ENCODE data around the gene SLC2A1.

Gene SLC2A1

DNA sequence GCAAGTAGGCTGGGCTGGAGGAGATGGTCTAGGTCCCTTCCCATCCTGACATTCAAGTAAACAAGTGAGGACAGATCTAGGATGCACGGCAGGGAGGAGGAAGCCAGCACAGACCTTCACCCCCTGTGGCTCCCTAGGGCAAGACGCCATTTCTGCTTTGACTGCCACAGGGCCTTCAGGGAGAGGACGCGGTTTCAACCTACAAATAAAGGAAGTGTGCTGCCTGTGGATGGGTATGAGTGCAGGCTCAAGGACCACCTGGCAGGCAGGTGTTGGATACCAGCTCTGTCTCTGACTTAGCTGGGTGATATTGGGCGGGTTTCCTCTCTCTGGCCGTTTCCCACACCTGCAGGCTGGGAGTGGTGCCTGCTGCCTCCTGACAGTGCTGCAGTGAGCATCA, 16.2 kb downstream of the SLC2A1 start:
- DNase-seq (ENCODE audit: low spot score): no peak

DNA sequence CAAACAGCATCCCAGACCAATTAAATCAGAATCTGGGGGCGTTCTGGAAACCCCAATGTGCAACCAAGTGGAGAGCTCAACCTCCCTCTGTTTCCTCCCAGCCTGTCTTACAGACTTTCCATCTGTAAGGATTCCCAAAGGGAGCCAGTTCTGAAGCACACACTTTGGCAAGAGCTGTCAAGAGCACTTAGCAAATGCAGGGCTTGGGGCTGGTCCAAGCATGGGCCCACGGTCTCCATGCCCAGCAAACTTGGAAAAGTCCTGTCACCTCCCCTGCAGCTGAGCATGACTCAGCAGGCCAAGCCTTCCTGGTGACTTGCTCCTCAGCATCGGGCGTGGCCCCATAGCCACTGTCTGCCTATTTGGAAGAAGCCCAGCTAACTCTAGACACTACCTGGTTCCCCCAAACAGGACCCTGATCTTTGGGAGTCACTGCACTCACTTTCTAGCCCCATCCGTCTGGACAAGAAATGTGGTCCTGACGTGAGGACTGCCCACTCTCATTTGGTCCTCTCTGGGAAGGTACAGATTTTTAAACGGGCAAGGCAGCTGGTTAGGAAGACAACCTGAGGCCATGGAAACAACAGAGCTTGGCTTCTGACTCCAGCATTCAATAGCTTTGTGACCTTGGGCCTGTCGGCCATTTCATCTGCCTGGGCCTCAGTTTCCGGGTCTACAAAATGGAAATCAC, 16.9 kb downstream of the SLC2A1 start:
- no peak for DNase-seq (ENCODE audit: low spot score)

DNA sequence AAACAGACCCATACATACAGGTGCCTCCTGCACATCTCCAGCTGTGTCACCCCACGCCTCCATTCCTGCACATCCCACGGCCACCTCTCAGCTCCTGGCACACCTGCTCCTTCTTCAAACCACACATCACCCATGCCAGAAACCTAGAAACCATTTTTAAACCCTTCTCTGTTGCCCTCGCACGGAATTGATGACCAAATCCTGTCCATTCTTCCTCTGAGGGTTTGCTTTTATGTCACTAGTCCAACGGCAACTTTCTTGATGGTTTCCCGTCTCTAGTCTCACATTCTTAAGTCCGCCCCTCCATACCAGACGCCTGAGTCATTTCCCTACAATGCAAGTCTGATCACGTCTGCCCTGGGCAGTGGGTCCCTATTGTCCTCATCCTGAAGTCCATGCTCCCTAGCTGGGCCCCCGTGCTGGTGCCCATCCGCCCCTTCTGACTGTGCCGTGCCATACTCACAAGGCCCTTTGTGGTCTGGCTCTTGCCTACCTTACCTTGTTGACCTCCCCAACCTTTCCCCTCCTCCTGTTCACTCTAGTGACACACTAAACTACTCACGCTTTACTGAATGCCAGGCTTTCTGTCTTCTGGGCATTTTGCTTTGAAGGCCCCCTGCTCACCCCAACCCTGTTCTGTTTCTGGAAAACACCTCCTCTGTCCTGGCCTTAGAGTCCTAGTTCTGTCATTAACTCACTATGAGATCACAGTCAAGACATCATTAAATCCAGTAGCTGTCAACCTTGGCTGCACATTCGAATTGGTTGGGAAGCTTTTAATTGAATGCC, 17.6 kb downstream of the SLC2A1 start:
- peak; percentile 55 for DNase-seq (ENCODE audit: low spot score)

DNA sequence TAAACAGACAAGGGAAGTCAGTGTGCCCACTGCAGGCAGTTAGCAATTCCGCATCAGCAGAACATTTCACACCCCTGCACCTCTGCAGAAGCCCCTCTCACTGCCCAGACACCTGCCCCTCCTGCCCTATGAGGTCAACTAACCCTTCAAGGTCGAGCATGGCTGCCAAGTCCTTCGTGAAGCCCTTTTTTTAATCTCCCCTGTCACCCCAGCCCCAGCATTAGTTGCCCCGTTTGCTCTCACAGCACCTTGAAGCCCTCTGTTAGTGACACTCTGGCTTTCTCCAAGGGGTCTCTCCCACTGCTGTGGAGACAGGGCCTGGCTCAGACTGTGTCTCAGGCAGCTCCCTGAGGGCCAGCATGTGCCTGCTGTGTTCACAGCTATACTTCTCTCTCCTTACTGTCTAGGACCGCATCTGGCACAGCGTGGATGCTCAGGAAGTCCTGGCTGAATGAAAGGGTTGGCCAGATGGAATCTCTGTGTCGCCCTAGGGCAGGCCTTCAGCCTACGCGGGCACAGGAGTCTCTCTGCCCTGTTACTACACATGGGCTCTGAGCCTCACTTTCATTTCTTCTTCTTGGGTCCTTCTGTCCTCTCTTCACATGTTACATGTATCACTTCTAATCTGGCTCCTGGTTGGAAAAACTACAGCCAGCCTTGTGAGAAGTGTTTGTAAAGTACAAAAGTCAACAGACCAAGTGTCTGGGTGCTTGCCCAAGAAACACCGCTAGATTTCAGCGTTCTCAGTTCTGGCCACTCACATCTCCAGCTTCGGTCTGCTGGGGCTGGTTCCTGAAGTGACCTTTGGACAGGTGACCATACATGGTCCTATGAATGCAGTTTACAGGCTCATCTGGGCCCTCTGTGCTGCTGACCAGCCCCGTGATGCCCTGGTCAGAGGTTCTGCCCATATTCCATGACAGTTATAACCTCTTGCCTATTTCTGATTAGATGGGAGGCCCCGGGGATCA, 19.7 kb downstream of the SLC2A1 start:
- DNase-seq (ENCODE audit: low spot score): no peak

DNA sequence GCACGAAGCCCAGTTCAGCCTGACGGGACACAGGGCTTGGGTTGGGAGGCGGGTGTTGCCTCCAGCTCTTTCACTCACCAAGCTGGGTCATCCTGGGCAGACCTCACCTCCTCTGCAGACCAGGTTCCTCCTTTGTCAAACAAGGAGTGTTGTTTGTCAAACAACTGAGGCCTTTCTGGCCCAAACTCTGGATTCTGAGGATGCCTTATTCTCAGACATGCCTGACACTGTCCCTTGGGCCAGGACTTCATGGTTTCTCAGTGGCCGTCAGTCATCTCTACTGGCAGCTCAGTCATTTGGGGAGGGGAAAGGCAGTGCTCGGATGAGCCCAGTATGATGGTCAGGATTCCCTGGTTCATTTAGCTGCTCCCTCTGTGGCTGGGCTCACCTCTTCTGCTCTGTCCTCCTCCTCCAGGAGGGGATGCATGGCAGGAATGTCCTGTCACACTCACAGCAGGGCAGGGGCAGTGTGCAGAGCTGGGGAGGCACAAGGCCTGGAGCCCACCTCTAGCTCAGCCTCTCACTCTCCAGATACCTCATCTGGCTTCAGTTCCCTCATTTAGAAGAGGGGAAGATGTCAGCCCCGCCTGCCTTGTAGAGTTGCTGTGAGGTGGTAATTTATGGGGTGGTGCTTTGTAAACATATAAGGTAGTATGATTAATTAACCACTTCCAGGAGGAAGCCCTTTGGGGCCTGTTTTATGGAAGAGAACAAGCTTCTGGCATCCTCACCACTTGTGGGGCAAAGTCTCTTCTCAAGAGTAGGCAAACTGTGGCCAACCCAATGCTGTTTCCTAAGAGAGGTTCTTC, 20.6 kb downstream of the SLC2A1 start:
- DNase-seq (ENCODE audit: low spot score): no peak

DNA sequence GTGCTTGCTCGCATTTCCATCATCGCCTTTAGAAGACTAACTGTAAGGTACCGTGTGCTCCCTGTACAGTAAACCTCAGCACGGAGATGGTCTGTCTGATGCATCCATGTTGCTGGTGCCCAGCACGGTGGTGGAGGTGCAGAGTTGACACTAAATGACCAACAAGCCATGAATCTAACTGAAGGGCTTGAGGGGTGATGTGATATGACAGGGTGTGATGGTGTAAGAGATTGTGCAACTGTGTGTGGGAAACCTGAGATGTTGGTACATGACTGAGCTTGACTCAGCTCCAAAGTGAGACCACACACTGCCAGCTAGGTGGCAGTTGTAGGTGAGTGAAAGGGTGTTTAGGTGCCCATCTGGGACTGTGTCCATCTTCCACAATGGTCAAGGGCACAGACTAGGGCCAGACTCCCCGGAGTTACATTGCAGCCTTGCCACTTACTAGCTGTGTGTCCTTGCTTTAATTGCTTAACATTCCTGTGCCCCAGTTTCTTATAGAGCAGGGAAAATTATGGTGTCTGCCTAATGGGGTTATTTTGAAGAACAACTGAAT, 21.4 kb downstream of the SLC2A1 start:
- DNase-seq (ENCODE audit: low spot score): no peak

DNA sequence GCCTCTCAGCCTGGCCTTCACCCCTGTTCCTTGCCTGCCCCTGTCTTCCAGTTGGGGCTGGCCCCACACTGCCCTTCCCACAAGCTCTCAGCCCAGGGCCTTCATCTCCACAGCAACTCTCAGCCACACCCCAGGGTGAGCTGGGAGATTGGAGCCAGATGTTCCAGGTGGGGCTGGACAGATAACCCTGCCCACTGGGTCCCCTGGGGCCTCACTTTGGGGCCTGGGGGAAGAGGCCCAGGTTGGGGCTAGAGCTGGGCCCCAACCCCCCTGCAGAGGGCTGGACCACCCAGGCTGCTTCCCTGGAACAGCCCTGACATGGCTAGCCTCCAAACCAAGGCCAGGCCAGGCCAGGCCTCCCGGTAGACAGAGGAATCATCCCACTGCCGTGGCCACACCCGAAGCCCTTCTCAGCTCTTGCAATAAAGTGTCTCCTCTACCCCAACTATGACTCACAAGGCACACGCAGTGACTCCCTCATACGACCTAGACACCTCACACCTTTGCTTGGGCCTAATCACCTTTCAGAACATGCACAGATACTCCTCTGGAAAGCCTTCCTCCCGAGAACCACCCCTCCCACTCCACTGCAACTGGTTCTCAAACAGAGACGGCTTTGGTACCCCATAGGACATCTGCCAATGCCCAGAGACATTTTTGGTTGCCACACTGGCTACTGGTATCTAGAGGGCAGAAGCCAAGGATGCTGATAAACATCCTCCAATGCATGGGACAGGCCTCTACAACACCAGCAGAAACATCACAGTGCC, 22.2 kb downstream of the SLC2A1 start:
- no peak for DNase-seq (ENCODE audit: low spot score)

DNA sequence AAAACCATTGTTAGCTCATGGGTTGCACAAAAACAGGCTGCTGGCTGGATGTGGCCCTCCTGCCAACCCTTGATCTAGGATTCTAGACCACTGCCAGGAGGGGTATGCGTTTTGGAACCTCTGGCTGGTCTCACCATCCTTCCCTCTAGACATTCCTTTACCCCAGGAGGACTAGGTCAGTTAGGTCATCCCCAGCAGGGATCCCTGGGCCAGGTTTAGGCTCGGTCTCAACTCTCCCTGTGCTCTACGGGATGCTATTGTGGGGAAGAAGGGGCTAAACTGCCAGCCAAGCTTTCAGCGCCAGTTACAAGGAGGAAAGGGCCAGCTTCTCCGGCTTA, 22.7 kb downstream of the SLC2A1 start:
- no peak for DNase-seq (ENCODE audit: low spot score)

DNA sequence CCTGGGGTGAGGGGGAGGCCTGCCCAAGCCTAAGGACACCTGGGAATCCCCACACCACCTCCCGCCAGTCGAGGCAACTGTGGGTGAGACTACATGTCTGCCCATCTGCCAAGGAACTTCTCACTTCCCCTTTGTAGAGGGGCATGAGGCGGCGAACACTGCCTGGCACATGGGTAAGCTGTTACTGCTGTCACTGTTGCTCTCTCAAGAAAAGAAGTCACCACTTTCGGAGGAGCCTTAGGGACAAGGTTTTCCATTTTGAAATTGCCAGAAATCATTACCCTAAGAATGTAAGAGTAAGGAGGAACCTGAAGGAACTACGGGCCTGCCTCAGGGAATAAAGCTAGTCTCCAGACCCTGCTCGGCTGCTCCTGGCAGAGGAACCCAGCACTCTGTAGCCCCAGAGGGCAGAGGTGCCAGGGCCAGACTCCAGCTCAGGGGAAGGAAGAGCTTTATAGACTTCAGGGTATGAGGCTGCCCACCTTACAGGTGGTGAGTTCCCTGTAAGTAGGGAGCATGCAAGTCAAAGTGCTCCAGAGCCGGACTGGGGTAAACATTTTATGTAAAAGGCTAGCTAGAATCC, 23.3 kb downstream of the SLC2A1 start:
- no peak for DNase-seq (ENCODE audit: low spot score)

DNA sequence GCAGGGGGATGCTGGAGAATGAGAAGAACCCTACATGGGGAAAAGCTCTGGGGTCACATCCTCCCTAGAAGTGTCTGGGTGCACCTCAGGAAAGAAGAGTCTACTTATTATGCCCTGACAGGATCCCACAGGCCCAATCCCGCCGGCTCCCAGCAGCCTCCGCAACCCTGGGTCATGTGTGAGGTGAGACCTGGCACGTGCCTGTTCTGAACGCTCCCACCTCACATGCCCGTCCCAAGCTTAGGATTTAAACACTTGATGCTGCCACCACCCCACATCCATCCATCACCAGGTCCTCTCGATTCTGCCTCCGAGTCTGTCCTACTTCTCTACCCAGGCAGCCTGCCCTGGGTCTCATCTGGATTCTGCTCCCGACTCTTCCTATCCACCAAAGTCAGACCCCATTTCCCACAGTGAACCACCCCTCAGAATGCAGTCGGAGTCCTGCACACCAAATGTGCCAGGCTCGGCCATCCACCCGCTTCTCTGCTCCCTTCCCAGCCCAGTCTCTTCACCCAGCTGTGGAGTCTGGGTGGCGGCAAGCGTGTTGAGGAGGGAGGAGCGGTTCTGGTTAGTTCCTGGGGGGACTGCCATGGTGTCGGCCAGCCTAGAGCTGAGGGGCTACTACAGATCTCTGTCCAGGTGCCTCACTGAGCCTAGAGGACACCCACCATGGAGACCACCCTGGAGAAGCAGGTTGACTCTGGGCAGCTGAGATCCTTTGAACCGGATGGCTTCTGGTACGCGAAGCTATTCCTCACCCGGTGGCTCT, 23.9 kb downstream of the SLC2A1 start:
- DNase-seq (ENCODE audit: low spot score): no peak

DNA sequence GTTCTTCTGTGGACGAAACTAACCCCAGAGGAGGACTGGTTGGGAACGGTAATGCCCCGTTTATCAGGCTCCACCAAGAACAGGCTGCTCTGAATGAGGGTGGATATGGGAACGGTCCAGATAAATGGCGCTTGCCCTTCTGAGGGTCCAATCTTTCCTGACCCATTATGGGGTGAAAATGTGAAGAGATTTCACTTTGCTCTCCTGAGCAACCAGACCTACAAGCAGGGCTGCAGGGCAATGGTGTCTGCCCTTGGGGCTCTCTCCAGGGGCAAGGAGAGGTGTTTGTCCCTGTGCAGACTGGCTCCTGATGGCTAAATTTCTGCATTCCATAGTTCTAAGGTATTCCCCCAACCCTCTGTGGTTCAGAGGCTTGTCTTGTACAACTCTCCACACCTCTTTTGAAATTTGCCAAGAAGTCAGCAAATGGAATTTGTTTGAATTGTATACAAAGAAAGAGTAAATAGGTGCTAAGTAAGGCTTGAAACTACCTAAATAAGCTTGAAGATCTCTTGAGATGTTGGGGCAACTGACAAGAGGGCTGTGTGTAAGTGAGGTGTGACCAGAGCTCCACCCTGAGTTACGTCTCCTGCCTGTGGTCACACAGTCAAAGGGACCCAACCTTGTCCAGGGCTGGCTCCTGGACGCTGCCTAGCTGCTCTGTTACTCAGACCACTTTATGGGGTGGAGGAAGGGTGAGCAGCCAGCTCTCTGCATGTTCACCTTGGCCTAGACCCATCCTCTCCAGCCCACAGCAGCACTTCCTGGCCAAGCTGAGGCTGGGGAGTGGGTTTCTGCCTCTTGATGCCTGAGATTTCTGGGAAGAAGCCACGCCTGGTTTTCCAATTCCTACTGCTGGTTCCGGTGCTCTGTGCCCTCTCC, 24.8 kb downstream of the SLC2A1 start:
- DNase-seq (ENCODE audit: low spot score): no peak

DNA sequence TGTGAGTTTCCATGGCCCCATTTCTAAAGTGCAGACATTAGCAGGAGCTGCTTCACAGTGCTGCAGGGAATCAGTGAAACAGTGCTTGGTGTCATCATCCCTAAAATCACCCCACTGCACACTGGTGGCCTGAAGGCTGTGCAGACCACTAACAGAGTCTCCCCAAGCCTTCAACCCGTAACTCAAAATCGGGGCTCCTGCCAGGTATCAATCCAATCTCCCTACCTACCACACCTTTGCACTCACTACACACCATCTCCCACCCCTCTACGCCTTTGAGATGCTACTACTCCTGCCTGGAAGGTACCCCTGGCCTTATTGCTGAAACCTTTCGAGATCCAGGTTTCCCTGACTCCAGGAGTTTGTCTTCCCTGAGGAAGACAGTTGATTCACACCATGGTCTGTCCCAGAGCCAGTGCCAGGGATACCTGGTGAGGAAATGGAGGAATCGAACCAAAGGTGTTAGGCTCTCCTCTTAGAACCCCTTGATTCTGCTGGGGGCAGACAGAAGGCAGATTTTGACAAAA, 25.5 kb downstream of the SLC2A1 start:
- no peak for DNase-seq (ENCODE audit: low spot score)

DNA sequence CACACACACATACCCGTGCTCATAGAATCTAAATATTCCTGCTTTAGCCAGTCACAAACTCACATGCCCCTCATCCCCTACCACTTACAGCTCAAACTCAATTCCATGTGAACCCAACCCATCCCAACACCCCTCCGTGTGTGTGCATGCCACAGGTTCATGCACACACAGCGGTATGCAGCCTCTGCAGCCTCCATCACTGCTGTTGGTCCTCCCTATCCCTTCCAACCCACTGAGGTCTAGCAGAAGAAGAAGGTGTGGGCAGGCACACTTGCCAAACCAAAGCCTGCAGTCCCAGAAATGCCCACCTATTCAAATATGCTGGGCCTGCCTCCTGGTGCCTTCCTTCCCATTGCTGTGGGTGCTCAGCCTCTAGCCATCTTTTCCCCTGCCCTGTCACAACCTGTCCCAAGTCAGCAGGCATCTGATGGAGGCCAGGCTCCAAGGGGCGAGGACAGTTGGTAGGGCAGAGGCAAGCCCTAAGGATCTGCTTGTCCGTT, 26.2 kb downstream of the SLC2A1 start:
- DNase-seq (ENCODE audit: low spot score): no peak

DNA sequence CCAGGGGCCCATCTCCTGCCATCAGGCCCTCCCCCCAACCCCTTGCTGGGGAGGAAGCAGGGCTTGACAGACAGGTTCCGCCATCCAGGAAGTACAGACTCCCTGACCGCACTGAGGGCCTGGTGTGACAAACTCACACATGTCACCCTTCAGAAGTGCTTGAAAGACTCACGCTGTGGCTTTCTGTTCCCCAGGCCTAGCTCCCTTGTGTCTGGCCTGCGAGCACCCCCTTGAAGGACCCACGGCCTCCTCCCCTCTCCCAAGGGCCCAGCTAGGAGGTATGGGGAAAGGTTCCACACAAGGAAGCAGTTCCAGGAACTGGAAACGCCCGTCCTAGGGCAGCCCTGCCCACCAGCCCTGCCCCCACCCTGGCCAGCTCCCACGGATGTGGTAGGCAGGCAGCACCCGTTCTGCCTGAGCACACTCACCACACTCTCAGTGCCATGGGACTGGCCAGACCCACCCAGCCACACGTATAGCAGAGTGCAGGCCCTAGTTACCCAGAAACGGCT, 26.7 kb downstream of the SLC2A1 start:
- peak; percentile 51 for DNase-seq (ENCODE audit: low spot score)

DNA sequence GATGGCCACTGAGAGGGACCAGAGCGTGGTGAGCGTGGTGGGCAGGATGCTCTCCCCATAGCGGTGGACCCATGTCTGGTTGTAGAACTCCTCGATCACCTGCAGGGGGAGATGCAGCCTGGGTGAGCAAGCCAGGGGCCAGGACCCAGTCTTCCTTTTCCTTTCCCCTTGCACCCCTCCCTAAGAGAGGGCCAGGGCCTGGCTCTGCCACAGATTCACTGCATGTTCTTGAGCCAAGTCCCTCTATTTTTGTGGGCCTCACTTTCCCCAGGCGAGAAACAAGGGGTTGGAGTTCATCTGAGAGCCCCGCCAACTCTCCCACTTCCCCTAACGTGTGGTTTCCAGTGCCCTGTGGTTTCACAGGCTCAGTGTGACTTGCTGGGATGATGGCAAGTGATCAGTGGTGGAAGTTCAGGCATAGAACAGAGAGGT, 27.5 kb downstream of the SLC2A1 start:
- DNase-seq (ENCODE audit: low spot score): peak; percentile 87

DNA sequence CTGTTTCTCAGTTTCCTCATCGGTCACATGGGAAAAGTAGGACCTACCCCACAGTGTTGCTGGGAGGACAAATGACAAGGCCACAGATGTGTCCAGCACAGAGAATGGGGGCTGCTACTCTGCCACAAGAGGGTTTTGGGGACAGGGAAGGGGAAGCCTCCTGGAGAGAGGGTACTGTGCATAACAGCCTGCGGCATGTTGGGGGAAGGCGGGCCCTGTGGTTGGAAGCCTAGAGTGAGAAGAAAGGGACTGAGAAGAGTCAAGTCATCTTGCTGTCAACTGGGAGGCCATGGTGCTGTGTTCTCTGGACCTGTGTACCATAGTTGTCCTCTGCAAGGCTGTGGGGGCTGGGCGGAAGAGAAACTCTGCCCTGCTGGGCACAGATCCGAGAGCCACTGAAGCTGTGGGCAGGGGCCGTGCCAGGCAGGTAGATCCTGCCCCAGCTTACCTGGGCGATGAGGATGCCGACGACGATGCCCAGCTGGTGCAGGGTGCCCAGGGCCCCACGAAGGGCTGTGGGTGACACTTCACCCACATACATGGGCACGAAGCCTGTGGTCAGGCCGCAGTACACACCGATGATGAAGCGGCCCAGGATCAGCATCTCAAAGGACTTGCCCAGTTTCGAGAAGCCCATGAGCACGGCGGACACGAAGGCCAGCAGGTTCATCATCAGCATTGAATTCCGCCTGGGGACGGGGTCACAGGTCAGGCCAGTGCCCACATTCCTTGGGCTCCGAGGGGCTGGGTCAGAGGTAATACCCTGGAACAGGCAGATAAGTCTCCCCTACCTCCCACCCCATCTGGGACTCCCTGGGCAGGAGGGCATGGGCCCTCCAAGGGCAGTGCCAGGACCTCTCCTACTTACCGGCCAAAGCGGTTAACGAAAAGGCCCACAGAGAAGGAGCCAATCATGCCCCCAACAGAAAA, 28.2 kb downstream of the SLC2A1 start:
- DNase-seq (ENCODE audit: low spot score): no peak
